DMS79 treated with DMSO at 0.1 percent for 48 hours (cell line): Measurements from ENCODE around the gene DNM3.

ENCODE experiments used
- DNase-seq: peaks from one replicate; lab custom pipeline; 2025; lab: John Stamatoyannopoulos, UW

Gene DNM3

DNA sequence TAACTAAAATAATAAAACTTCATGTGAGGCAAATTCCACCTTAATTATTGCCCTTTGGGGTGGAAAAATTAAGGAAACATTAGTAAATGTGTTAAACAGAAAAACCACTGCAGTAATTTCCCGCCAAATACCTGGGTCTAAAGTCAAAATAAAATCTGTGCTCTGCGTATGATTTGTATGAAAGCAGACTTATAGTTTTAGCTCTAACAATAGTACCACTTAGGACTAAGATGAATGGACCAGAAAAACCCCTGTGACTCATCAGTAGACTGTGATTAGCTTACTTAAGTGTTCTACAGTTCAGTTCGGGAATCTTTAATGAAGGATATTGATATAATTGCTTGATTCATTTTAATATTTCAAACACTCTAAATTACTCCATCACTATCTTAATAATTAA, 555.9 kb downstream of the DNM3 start:
- DNase-seq: no peak

DNA sequence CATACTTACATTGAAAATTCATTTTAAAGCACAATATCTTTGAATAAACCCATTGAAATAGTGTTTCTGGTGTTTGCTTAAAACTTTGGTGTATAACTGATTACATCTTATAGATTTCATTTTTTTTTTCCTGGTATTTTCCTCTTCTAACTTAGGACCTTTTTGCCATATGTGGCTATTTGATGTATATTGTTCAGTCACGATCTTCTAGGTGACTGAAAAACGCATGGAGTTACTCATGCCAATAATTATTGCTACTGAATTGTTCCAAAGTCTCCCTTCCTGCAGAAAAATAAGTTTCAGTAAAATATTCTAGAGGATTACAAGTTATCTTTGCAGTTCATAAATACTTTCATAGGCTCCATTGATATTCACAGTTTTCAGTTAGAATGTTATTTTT, 556.3 kb downstream of the DNM3 start:
- no peak for DNase-seq

DNA sequence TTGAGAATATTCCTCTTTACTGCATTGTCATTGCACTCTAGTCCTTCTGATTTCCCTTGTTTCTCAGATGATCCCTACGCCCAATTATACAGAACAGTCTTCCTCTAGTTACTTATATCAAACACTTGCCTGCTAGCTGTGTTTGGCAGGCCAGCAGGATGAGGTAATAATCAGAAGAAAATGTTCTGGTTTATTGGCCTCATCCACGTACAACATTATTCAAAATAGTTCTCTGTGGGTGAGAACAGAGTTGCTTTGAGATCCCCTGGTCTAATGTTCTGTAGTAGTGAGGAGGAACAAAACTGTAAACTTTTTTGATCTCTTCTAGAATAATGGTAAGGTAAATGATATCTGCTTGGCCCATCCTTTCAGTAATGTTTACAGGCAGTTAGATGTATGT, 556.9 kb downstream of the DNM3 start:
- no peak for DNase-seq

DNA sequence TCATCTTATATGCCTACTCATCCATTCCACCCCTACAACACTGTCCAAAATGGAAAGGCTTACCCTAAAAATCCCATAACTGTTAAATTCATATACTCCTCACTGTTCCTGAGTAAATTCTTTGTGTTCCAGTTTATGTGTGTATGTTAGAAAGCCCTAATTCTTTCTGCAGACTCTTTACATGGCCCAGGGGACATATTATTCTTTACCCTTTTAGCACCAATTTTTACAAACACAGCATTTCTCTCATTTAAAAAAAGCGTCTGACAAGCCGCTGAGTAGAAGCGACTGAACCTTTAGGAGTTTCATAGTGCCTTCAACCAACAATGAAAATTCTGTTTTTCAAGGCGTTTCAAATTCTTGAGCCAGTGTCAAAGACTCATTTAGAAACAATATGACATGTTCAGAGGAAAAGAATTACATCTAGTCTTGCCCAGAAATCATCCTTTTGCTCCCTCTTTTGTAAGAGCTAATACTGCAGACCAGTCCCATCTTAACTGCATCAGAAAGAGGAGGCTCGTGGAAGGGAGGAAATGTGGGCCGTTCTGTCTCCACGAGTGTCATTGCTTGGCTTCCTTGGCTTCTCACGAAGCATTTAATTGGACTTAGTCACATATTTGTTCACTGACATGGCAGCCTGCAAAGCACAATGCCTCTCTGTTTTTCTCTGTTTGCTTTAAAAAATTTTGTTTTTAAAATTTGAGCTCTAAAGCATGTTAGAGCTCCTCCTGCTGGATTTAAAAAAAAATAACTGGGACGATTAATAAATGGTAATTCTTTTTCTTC, 557.9 kb downstream of the DNM3 start:
- no peak for DNase-seq

DNA sequence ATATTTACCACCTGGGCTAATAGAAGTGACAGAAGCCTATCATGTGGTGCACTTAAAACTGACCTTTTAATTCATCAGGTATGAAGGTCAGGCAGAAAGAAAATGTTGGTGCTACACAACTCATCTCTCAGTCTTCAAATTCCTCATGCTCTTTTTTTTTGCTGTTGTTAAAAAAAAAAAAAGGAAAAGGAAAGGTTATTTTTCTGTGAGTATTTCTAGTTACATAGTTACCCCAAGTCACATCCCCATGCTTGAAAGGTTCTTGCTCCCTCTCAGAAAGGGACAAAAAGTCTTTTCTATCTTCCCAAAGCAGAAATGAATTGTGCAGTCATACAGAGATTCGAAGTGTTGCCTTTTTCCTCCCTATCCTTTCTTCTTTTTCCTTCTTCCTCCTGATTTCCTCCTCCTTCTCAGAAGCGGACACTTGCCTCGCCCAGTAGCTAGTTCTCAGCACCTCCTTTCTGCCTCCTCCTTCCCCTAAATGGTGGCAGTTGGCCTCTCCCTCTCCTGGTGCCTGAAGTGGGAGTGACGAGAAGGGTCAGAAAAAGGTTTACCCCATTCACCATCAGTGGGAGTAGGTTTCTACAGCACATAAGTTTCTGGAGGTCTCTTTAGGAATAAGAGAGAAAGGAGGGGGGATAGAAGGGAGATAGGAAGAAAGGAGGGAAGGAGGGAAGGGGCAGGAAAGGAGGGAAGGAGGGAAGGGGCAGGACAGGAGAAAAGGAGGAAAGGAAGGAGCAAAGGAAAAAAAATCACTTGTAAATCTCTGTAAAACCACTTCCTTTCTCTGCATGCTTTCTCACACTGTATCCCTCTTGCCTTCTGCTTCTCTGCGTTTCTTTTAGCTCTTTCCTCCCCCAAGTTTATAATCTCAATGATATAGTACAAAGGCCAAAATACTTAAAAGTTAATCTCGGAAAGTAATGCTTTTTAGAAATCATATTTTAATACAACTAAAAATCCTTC, 558.7 kb downstream of the DNM3 start:
- no peak for DNase-seq

DNA sequence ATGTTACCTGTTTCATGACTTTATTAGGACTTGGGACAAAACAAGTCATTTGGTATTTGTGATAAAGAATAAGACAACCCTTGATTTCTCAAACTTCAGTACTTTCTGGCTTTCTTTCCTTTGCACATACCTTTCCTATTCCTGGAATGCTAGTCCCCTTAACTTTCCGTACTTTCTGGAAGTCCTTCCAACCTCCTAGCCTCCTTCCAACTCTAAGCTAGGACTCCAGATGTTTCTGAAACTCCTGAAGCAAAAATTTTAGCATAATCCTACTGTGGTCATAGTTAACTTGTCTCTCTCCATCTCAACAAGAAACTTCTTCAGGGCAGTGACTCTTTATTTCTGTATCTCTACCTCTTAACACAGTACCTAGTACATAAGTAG, 559.4 kb downstream of the DNM3 start:
- DNase-seq: no peak

DNA sequence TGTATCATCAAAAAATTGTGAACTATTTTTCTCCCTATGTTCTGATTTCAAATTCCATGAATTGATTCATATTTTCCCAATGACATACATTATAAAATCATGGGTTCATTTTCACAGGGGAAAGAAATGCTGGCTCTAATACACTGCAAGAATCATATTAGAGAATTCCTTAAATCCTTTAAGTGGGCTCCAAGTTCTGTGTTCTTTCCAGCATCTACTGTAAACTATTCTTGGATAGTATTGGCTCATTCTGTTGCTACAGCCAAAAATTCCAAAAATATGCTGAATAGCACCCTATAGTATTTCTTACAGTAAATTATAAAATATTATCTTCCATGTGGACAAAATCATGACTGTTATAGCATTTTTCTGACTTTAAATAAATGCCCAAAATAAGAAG, 560.2 kb downstream of the DNM3 start:
- no peak for DNase-seq

DNA sequence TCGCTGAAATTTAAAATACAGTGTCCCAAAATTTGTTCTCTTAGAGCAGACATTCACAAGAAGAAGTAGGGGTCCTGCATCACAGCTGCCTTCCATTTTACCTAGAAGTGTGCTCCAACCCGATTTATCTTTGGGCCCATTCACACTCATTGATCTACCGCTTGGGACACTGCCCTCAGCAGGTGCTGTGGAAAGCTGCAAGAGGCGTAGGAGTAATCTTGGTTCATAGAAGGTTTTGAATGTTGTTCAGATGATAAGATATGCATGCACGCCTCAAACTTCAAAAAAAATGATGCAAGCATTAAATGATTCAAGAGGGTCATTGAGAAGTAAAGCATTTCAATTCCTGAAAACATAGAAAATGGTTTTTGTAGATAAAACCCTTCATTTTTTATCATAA, 560.6 kb downstream of the DNM3 start:
- no peak for DNase-seq

DNA sequence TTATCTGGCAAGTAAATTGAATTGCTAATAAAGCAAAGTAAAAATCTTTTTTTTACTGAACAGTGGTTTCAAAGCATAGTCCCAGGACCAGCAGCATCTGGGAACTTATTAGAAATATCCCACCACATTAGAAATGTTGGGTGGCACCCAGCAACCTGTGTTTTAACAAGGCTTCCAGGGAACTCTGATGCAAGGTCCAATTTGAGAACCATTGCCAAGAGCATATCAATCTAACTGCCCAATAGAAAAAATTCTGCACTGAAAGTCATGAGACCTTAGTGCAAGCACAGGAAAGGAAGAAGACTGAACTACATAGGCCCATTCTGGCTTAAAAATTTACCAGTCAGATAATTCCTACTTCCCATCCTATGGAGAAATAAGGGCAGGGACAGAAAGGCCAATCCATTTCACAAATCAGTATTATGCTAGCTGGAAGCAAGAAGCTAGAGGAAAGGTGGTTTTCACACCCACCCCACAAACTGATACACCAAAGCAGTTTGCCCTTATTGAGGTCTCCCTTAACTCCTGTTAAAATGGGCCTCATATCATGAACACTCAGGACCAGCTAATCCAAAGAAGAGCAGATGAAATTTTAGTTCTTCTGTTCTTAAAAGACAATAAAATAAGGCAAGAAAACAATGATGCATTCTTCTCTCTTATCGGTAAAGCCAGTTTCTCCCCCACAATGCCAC, 561.7 kb downstream of the DNM3 start:
- no peak for DNase-seq

DNA sequence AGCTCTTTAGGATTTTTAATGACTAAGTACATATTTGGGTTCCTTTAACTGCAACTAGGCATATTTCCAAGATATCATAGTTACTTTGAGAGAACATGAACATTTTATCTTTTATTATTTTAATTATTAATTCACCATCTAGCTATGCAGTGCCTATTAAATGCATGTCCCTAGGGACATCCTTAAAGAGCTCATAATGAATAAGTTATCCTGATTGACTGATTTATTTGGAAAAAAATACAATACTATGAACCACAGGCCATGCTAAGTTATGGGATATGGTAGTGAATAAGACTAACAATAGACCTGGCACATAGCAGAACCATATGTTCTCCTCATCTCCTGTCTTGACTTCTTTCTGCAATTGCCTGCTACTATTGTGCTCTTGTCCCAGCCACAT, 562.8 kb downstream of the DNM3 start:
- DNase-seq: no peak

DNA sequence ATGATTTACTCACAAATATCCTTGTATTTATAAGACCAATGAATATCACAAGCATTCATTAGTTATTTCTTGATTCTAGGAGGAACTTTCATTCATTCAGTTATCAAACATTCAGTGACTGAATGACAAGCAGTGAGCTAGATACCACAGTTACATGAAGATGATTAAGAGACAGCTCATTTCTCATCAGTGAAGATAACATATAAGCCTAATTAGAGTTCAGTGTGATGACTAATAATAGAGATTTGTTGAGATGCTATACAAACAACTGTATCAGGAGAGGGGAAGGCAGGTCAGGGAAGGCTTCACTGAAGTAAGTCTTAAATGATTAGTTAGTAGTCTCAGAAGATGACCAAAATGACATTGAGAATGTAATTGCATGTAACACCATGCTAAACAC, 564.6 kb downstream of the DNM3 start:
- no peak for DNase-seq

DNA sequence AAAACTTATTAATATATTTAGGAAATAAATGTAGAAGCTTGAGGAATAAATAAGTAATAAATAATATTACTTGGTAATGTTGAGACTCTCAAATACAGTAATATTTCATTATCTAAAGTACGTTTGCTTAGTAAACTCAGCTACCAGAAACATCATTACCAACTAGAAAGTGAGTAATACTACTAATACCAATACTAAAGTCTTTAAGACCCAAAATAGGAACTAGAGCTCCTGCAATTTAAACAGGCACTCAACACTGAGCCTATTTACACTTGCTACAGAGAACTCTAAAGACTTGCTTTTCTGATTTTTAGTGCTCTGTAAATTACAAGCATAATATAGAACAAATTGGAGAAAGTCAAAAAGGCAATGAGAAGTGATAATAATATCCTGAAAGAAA, 565.7 kb downstream of the DNM3 start:
- DNase-seq: no peak

DNA sequence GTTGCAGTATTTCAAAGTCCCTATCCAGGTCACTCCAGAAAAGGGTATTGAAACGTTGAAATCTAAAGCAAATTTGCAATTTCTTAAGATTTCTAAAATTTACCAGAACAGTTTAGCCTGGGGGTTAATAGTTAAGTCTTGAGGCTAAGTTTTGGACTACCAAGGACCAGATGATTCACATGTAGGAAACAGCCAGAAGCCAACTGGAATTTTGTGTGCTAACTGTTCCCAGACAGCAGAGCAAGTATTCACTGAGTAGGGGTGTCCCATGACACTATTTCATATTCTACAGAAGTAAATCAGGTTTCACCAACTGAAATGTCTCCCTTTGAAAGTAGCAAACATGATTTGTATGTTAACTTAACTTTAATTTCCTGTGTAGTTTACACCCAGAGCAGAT, 567.7 kb downstream of the DNM3 start:
- no peak for DNase-seq

DNA sequence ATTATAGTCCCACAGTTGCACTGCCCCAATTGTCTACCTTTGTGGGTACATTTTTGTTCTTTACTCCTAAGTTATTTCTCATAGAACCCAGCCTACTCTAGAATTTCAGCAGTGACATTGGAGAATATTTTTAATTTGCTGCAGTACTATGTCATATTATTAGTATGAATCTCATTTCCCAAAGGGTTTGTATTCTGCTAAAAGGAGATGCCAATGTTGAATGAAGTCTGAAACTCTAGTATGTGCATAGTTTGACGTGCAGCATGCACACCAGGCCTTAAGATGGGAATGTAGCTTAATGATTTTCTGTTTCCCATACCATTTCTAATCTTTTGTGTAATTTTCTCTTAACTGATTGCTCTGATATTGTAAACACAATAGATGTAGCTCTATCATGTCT, 568.7 kb downstream of the DNM3 start:
- no peak for DNase-seq

DNA sequence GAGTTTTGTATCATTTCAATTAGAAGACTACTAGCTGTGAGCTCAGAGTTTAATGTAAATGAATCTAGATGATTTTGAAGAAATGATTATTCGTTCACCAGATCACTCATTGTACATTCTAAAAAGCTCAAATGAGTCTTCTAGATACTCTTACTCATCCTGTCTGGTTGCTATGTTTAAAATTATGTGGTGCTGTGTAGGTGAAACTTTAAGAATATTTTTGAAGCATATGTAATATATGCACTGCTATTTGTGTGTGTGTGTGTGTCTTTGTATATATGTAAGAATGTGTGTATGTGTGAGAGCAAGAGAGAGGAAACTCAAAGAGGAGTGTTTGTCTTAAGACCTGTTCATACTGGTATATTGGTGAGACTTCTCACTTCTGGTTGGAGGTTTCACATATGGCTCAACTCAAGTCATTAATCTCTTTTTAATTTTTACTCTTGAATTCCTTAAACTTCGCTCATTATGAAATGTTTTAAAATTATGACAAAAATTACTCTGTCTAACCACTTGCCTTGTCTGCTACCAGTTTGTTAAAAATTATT, 570.6 kb downstream of the DNM3 start:
- no peak for DNase-seq

DNA sequence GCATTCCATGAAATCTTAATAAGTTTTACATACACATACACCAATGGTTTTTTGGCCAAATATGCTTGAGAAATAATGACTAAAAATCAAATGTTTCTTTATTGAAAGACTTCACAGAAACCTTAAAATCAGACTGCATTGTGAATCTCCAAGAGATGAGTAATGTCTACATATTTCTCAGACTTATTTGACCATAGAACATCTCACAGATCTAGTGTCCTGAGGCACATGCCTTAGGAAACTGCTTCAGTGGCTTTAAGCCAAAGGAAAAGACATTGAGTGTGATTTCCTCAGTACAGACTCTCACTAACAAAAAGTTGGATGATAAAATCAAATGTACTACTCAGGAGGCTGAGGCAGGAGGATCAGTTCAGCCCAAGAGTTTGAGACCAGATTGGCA, 573.0 kb downstream of the DNM3 start:
- no peak for DNase-seq

DNA sequence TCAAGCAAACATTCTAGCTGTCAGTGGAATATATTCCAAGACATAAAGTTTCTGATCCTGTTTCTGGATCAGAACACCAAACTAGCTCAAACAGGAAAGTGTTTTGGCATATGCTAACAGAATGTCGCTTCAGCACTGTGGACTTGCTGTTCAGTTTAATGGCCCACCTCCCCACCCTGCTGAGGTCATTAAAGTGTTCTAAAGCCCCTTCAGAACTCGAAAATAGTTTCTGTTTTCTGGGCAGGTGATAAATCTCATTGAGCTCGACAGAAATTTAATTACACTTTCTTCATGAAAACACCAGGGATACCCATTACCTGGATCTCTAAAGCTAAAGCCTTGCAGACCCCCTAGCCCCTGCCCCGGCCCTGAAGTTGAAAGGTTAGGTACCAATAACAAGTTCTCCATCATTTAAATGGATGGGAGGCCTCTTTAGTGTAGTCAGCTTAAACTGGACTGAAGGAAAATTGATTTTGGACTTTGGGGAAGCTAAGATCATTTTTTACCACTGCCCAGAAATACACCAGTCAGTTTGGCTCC, 575.3 kb downstream of the DNM3 start:
- no peak for DNase-seq

DNA sequence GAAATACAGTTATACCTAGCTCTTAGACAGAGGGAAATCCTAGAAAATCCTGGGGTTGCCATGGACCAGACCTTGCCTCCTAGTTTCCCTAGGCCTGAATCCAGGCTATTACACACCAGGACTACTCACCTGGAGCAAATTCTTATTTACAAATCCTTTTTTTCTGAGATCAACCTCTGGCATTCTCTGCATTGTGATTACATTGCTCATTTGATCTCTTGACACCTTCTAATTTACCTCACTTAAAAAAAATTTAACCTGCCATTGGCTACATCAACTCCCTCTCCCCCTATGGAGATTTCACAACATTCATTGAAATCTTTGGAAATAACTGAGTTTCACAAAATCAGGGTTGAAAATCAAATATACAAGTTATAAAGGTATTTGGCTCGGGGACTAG, 576.3 kb downstream of the DNM3 start:
- DNase-seq: no peak

DNA sequence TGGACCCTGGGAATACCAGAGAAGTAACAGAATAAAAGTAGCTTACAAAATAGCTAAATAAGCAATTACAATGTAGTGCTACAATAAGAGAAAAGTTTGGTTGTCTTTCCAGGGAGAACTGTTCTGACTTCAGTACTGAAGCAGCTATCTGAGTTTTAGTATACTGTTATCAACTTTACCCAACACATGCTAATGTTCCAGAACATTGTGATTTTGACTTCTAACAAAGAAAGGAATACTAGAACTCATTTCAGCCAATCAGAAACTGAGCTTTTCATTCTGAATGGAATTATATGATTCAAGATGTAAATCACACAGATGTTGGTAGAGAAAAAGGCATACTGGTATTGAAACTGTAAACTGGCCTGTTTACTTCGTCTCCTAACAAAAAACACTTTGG, 579.1 kb downstream of the DNM3 start, which contains the start of gene C1orf105:
Gene C1orf105, plus strand, starts transcription at position 301 of the 400 bp plus-strand sequence. CDS start 201 bp downstream, outside the sequence.
- no peak for DNase-seq

DNA sequence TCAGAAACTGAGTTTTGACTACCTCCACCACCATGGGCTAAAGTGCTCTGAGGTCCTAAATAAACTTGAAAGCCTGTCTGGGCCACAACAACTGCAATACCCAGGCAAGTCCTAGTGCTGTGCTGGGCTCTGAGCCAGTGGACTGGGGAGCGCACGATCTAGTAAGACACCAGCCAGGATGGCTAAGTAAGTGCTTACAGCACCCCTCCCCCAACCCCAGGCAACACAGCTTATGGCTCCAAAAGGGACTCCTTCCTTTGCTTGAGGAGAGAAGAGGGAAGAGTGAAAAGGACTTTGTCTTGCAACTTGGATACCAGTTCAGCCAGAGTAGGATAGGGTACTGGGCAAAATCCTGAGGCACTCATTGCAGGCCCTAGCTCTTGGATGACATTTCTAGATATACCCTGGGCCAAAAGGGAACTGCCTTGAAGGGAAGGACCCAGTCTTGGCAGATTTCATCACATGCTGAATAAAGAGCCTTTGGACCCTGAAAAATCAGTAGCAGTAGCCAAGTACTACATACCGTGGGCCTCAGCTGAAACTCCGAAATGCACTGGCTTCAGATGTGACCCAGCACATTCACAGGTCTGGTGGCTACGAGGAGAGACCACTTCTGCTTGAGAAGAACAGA, 580.8 kb downstream of the DNM3 start:
- no peak for DNase-seq

DNA sequence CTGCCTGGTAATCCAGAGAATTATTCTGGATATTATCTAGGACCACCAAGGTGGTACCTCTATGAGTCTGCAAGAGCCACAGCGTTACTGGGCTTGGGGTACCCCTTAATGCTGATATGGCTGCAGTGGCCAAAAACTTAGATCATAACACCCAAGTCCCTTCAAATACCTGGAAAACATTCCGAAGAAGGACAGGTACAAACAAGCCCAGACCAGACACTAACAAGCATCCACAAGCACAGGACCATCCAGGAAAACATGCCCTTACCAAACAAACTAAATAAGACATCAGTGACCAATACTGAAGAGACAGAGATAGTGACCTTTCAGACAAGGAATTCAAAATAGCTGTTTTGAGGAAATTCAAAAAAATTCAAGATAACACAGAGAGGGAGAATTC, 582.0 kb downstream of the DNM3 start:
- DNase-seq: no peak

DNA sequence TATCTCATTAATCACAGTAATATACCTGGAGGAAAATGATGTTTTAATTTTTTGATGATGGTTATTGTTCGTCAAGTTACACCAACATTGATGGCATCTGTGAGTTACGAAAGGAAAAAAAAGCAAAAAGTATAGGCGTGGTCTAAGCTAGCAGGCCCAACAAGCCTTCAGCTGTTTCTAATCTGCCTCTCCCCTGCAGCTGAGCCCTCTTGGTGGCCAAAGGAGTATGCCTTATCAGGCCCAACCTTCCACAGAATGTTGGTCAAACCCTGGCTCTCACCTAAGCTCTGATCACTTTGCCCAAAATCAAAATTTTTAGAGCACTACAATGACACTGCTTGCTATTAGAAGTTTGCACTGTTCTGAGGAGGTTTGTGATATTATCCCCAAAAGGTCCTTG, 584.0 kb downstream of the DNM3 start:
- no peak for DNase-seq
